Activated gamma-delta T cell treated with anti-CD3 and anti-CD28 coated beads, Interleukin-2, amount 50 U/mL, for 16 hours (primary cell): ENCODE measurements around the gene DNAI2.
"Not testable (repeated sequence)": the region's sequence is repeated elsewhere in the genome, so short reads cannot be mapped to it uniquely, and the experiment has no call there.

Experiments
- DNase-seq: peaks from one replicate; pipeline ENCODE4 v3.0.0-alpha.2; 2020; ENCODE audit warnings: low read depth

The DNAI2 gene

GRCh38 chr17:74244548-74244947, 29.5 kb upstream of the DNAI2 start:
- DNase-seq, result no peak

- DNase-seq, result no peak
Observed at GRCh38 chr17:74245145-74245831, 28.7 kb upstream of the DNAI2 start.

- no peak for DNase-seq
Observed at GRCh38 chr17:74245871-74246270, 28.2 kb upstream of the DNAI2 start.

GRCh38 chr17:74249590-74250270, 24.3 kb upstream of the DNAI2 start:
- no peak for DNase-seq

GRCh38 chr17:74250324-74250995, 23.6 kb upstream of the DNAI2 start:
- no peak for DNase-seq

- no peak for DNase-seq
Observed at GRCh38 chr17:74251051-74251450, 23.0 kb upstream of the DNAI2 start.

- no peak for DNase-seq
Observed at GRCh38 chr17:74251569-74251968, 22.5 kb upstream of the DNAI2 start.

- DNase-seq, result no peak
Observed at GRCh38 chr17:74252211-74252610, 21.8 kb upstream of the DNAI2 start.

GRCh38 chr17:74253036-74253435, 21.0 kb upstream of the DNAI2 start:
- no peak for DNase-seq

GRCh38 chr17:74257311-74257710, 16.7 kb upstream of the DNAI2 start:
- DNase-seq, result no peak

- DNase-seq, result no peak
Observed at GRCh38 chr17:74259667-74260524, 14.1 kb upstream of the DNAI2 start.

- DNase-seq, result no peak
Observed at GRCh38 chr17:74260525-74260850, 13.5 kb upstream of the DNAI2 start.

GRCh38 chr17:74262601-74263000, 11.4 kb upstream of the DNAI2 start:
- no peak for DNase-seq

GRCh38 chr17:74267054-74267453, 7.0 kb upstream of the DNAI2 start:
- not testable (repeated sequence) for DNase-seq

GRCh38 chr17:74267579-74267978, 6.5 kb upstream of the DNAI2 start:
- DNase-seq, result no peak

- no peak for DNase-seq
Observed at GRCh38 chr17:74267987-74268499, 6.0 kb upstream of the DNAI2 start.

GRCh38 chr17:74268558-74268957, 5.5 kb upstream of the DNAI2 start:
- no peak for DNase-seq

- no peak for DNase-seq
Observed at GRCh38 chr17:74270333-74270732, 3.7 kb upstream of the DNAI2 start.

- no peak for DNase-seq
Observed at GRCh38 chr17:74271281-74271680, 2.8 kb upstream of the DNAI2 start.

- no peak for DNase-seq
Observed at GRCh38 chr17:74271901-74272561, 2.0 kb upstream of the DNAI2 start.

- DNase-seq, result no peak
Observed at GRCh38 chr17:74272731-74273201, 1.3 kb upstream of the DNAI2 start.
